ENCODE results near the gene ATAD3B.

Gene ATAD3B

GRCh38 chr1:1534401-1535154 is 63.0 kb downstream of the ATAD3B start:
- DNase-seq (ENCODE audit: low read depth in 2 of 2), result no peak

- no peak for DNase-seq (ENCODE audit: low read depth in 2 of 2)
These were observed 63.8 kb downstream of the ATAD3B start for GRCh38 chr1:1535201-1536018.

GRCh38 chr1:1536019-1536937 is 64.7 kb downstream of the ATAD3B start:
- no peak for DNase-seq (ENCODE audit: low read depth in 2 of 2)

GRCh38 chr1:1536938-1537546 is 65.5 kb downstream of the ATAD3B start:
- no peak for DNase-seq (ENCODE audit: low read depth in 2 of 2)

GRCh38 chr1:1537626-1538250 is 66.2 kb downstream of the ATAD3B start:
- DNase-seq (ENCODE audit: low read depth in 2 of 2), result no peak

DNA sequence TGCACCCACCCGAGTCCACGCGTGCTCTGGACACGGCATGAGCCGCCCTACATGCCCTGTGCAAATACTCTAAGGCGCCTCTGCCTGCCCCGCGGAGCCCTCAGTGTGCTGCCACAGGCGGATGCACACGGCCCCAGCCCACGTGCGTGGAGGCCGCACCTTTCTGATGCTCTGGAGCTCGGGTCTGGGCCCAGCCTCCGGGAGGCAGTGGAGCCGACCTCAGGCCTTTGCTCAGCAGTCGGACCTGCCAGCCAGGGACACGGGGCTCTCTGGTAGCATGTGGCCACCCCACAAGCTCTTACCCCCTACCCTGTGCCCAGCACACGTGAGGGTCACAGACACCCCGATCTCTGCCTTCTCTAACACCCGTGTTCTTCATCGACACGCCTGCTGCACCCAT is 66.8 kb downstream of the ATAD3B start:
- DNase-seq (ENCODE audit: low read depth in 2 of 2), result no peak

GRCh38 chr1:1538989-1539309 is 67.4 kb downstream of the ATAD3B start:
- DNase-seq (ENCODE audit: low read depth in 2 of 2), result no peak

DNA sequence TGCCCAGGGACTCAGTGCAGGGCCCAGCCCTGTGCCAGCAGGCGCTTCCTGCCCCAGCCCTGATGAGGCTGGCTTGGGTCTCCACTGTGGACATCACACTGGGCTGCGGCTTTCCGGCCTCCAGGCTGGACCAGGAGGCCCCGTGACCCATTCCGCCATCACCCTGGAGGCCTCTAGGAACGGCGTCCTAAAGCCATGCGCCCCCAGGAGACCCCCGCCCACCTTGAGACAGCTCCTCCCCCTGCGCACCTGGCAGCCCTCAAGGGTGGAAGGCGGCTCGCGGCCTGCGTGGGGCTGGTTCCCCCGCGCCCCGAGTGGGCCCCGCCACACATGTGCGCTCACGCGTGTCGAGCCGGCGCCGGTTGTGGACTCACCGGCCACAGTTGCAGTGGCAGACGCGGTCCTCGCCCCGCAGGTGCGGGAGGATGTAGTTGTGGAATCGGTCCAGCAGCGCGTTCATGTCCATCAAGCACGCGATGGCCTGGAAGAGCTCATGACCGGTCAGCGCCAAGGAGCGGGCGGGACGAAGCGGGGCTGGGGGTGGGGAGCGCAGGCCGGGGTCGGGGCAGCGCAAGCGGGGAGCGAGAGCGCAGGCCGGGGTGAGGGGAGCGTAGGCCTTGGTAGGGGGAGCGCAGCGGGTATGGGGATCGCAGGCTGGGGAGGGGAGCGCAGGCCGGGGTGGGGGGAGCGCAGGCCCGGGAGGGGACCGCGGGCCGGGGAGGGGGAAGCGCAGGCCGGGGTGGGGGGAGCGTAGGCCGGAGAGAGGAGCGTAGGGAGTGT is 67.9 kb downstream of the ATAD3B start:
- no peak for DNase-seq (ENCODE audit: low read depth in 2 of 2)

GRCh38 chr1:1540090-1540817 is 68.7 kb downstream of the ATAD3B start, which contains the start of gene TMEM240:
TMEM240 (minus strand) TSS chr1:1540624; CDS start chr1:1540346, 278 bp downstream.
- DNase-seq (ENCODE audit: low read depth in 2 of 2), result peak; percentile 43 to 45

- DNase-seq (ENCODE audit: low read depth in 2 of 2), result no peak
These were observed 69.5 kb downstream of the ATAD3B start for GRCh38 chr1:1540818-1541628.

- DNase-seq (ENCODE audit: low read depth in 2 of 2), result no peak
These were observed 70.6 kb downstream of the ATAD3B start for GRCh38 chr1:1541956-1542765.

DNA sequence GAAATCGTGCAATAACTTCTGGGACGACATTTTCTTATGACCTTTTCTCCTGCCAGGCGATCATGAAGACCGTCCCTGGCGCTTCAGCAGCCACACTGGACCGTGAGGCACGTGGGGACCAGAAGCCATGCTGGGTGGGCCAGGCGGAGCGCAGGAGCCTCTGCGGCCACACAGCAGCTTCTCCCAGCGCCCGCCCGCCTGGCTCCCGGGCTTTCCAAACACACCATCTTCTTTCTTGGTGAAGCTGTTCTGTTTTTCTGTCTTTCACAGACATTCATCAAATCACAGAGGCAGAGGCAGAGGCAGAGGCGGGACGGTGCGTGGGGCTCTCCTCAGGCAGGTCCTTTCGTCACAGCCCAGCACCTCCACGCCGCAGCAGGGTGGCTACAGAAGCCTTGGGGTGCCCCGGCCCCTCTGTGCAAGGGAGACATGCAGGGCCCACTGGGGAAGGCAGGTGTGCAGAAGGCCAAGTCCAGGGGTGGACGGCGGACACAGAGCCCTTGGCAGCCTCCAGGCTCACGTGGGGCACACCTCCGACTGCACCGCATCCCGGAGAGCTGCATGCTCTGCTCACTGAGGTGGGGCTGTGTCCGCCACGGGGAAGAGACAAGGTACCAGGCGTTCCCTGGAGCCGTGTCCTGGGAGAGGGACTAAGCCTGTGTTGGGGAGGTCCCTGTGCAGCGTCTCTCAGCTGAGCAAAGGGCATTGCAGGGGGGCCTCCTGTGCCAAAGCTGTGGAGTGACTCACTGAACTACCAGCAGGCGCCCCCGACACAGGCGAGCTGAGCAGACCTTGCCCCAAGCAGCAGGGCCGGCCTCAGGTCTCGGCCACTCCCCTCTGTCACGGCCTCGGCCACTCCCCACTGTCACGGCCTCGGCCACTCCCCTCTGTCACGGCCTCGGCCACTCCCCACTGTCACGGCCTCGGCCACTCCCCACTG is 71.5 kb downstream of the ATAD3B start:
- no peak for DNase-seq (ENCODE audit: low read depth in 2 of 2)

DNA sequence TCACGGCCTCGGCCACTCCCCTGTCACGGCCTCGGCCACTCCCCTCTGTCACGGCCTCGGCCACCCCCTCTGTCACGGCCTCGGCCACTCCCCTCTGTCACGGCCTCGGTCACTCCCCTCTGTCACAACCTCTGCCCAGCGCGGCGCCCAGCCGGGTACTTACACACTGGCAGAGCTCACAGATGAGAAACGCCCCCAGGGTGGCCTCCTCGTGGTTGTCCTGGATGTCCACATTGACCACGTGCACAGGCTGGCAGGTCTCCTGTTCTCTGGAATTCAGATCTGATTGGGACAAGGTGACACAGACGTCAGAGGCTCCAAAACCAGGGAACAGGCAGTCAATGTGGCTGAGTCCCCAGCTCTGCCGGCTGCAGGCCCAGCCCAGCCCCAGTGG is 72.1 kb downstream of the ATAD3B start:
- no peak for DNase-seq (ENCODE audit: low read depth in 2 of 2)

- no peak for DNase-seq (ENCODE audit: low read depth in 2 of 2)
These were observed 73.0 kb downstream of the ATAD3B start for GRCh38 chr1:1544544-1544943.
